HG03469 (cell line): ENCODE results near the gene MYCN.
"Not testable (repeated sequence)": the region's sequence is repeated elsewhere in the genome, so short reads cannot be mapped to it uniquely, and the experiment has no call there.

Experiments
- ATAC-seq: cut with Tn5 transposase; IDR thresholded peaks from one replicate; pipeline ENCODE4 v1.9.1; 2021; ENCODE audit warnings: mild to moderate bottlenecking, moderate library complexity, moderate number of reproducible peaks; ENCODE audit not compliant: unreplicated experiment

Gene MYCN

GRCh38 chr2:15939854-15940660 is at the start of gene MYCN:
Gene MYCN, plus strand, starts transcription at chr2:15940550. Its CDS starts 1,515 bp downstream, at chr2:15942065.
- no peak for ATAC-seq

DNA sequence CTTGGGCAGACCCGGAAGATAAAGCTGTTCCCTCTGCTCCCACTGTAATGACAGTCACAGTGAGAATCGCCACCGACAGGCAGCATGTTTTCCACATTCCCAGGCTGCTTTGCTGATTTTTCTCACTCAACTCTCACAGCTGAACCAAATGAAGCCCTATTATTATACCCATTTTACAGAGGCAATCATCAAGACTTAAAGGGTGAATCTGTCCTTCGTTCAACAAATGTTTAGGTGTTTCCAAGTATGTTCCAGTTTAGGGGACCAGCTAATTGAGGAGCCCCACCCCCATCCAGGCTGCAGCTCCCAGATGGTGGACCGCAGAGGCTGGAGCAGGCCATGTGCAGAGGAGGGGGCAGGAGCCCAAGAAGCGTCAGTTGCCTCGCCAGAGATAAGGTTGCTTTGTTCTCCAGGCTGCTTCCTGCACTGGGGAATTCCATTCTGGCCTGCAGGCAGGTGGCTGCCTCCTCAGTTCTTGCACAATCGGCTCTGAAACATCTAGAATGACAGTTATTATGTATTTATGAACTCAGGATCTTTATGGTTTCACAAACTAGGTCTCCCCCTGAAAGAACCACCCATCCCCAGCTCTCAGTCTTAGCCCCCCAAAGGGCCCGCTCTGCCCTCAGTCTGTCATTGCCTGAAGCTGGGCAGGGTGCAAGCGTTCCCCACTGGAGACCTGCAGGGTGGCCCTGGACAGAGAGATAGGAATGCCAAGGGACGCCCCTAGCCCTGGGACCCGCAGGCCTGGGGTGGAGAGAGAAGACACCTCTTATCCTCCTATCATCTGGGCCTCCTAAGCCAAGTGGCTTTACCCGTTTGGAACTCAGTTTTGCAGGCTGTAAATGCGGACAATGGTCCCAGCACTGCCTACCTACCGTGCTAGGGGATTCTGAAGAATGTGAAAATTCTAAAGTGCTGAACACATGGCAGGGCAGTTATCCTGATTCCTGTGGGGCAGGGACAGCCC is 49.1 kb upstream of the MYCN start:
- no peak for ATAC-seq

DNA sequence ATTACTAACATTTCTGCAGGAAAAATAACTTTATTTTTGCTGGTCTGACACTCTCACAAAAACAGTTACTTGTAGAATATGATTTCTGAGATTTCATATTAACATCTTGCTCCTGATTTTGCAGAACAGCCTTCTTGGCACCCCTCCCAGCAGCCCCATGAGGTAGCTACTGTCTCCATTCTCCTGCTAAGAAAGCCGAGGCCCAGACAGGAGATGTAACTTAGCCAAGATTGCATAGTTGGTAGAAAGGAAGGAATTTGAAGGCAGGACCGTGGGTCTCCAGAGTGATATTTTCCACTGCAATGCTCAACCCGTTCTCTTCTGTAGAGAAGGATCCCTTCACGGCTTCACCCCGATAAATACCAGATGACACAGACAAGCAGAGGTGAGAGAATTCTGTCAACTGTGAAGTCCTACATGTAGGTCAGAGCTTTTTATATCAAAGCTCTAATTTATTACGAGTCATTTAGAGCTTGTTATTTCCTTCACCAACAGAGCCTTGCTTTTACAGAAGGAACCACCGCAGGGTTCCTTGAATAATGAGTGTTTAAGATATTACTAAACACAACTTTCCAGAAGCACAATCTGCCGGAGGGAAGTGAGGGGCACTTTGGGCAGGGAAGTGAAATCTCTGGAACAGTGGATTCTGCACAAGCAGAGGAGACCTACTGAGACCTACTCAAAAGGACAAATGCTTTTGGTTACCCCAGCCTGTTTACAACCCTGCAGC is 48.0 kb upstream of the MYCN start:
- no peak for ATAC-seq

DNA sequence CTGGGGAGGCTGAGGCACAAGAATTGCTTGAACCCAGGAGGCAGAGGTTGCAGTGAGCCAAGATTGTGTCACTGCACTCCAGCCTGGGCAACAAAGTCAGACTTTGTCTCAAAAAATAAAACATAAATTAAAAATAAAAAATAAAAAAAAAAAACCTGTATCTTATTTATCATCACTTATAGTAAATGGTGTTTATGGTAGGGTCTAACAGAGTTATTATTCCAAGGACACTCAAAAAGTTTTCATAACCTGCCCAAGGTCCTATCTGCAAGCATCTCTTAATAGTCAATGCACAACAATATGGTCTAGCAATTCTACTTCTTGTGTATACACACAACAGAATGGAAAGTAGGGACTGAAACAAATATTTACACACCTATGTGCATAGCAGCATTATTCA is 47.3 kb upstream of the MYCN start:
- ATAC-seq, result no peak

DNA sequence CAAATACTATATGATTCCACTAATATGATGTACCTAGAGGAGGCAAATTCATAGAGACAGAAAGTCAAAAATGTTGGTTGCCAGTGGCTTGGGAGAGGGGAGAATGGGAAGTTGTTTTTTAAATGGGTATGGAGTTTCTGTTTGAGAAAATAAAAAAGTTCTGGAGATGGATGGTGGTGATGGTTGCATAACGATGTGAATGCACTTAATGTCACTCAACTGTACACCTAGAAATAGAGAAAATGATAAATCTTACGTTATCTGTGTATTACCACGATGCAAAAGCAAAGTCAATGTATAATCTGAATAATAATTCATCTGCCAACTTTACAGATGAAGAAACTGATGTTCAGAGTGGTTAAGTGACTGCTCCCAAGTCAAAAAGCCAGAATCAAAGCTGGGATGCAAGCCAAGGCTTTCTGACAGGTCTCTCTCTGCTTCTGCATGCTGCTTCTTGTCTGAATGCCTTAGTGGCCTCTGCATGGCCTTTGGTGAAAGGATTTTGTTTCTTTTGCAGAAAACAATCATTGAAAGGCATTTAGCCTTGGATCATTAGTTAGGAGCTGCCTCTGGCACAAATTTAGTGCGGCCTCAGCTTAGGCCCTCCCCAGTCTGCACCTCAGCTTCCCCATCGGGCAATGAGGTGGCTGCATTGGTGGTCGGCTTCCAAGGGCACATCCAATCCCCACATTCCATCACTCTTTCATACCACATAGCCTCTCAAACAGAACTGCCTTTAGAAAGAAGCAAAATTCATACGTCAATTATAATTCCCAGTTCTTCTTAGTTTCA is 46.5 kb upstream of the MYCN start:
- ATAC-seq, result no peak

DNA sequence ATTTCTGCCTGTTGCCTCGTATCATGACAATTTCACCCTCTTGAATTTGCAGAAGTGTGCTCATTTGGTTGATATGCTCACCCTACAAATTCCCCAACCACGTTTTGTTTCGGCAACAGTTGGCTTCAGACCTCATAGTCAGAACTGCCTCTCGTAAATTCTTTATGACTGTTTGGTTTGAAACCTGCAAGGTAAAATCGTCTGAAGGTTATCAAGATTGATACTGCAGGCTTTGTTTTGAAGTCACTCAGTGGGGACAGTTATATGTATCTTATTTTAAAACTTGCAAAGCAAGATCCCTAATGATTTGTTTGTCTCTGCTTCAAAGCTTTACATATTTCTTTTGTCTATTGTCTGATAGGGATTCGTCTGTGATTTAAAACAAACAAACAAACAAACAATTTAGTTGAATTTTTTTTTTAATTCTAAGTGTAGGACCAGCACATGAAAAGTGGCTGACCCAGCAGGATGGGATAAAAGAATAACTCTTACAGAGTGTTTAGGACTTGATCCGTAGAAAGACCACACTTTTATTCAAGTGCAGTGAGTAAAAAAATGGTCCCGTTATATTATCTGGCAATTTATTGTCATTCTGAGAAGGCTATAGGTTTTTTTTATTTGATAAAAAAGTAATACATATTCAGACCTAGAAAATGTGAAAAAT is 45.7 kb upstream of the MYCN start:
- no peak for ATAC-seq

- no peak for ATAC-seq
Observed at GRCh38 chr2:15895615-15896469, 44.5 kb upstream of the MYCN start.

- ATAC-seq, result no peak
Observed at GRCh38 chr2:15896859-15897258, 43.5 kb upstream of the MYCN start.

- no peak for ATAC-seq
Observed at GRCh38 chr2:15897431-15898098, 42.8 kb upstream of the MYCN start.

DNA sequence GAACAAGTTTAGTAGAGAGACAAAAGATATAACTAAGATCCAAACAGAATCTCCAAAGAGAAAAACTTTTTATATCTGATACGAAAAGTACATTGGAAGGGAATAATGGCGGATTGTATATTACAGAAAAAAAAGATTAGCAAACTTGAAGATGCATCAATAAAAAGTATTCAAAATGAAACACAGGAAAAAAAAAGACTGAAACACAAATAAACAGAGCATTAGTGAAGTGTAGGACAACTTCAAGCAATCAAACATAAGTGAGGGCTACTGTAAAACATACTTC is 41.1 kb upstream of the MYCN start:
- no peak for ATAC-seq

DNA sequence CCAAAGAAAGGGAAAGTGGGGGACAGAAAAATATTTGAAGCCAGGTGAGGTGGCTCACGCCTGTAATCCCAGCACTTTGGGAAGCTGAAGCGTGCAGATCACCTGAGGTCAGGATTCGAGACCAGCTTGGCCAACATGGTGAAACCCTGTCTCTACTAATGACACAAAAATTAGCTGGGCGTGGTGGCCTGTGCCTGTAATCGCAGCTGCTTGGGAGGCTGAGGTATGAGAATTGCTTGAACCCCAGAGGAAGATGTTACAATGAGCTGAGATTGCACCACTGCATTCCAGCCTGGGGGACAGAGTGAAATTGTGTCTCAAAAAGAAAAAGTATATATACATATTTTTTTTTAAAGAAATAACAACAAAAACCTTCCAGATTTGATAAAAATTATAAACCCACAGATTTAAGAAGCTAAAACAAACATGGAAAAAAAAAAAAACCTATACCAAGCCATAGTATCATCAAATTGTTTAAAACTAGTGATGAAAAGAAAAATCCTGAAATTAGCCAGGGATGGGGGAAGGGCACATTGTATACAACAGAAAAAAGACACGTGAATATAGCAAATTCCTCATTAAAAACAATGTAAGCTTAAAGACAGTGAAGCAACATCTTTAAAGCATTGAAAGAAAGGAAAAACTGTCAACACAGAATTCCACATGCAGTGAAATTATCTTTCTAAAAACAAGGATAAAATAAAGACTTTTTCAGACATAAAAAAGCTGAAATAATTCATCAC is 40.4 kb upstream of the MYCN start:
- no peak for ATAC-seq

DNA sequence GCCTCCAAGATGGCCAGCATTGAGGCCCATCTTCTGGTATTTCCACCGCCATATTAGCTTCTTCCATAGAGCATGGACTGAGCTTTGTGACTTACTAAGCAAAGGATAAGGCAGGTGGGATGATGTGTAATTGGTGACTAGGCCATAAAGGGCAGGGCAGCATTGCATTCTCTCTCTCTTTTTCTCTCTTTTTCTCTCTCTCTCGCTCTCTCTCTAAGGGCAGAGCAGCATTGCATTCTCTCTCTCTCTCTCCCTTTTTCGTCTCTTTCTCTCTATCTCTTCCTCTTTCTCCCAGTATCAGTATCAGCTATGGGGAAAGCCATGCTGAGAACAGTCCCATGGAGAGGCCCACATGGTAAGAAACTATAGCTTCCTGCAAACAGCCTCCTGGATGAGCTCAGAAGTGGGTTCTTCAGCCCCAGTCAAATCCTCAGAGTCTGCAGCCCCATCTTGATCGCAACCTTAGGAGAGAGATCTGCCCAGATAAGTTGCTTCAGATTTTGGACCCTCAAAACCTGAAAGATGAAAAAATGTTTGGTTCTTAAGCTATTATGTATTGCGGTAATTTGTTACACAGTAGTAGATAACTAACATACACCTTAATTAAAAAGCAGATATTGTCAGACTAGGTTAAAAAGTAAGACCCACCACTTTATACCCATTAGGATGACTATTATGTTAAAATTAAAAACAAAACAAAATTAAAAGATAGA is 39.1 kb upstream of the MYCN start:
- no peak for ATAC-seq

DNA sequence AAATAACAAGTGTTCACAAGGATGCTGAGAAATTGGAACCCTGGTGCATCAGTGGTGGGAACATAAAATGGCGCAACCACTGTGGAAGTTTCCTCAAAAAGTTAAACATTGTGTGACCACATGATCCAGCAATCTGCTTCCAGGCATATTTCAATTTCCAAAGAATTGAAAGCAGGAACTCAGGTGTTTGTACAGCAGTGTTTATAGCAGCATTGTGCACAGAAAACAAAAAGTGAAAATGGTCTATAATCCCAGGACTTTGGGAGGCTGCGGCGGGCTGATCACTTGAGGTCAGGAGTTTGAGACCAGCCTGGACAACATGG is 38.6 kb upstream of the MYCN start:
- no peak for ATAC-seq

- ATAC-seq, result not testable (repeated sequence)
Observed at GRCh38 chr2:15903910-15904309, 36.4 kb upstream of the MYCN start.

- ATAC-seq, result no peak
Observed at GRCh38 chr2:15905267-15905645, 35.1 kb upstream of the MYCN start.

DNA sequence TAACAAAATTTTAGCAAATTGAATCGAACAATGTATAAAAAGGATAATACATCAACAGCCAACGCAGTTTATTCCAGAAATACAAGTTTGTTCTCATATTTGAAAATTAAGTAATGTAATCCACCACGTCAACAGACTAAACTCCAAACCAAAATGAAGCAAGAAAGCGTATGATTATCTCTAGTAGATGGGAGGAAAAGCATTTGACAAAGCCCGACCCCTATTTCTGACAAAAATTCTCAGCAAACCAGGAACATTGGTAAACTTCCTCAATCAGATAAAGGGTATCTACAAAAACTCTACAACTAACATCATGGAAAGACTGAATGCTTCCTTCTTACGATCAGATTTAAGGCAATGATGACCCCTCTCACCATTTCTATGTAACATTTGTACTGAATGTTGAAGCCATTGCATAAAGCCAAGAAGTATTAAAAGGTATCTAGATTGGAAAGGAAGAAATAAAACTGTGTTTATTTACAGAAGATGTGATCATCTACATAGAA is 34.3 kb upstream of the MYCN start:
- ATAC-seq, result no peak

DNA sequence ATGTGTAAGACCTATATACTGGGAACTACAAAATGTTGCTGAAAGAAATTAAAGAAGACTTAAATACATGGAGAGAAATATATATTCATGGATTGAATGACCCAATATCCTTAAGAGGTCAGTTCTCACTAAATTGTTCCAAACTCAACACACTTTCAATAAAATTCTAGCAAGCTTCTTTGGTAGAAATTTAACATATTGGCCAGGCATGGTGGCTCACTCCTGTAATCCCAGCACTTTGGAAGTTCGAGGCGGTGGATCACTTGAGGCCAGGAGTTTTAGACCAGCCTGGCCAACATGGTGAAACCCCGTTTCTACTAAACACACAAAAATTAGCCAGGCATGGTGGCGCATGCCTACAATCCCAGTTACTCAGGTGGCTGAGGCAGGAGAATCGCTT is 33.6 kb upstream of the MYCN start:
- ATAC-seq, result no peak
